GM10266 (cell line): ENCODE data around the gene SLC27A2.

Experiments used
- DNase-seq: peaks from one replicate; pipeline ENCODE4 v3.0.0; 2012; ENCODE audit errors: extremely low spot score
- CTCF ChIP-seq: IDR thresholded peaks from 2 replicates; pipeline ENCODE4 v1.5.1; 2012; ENCODE audit warnings: mild to moderate bottlenecking, low read depth; ENCODE audit not compliant: control insufficient read depth, insufficient read depth; ENCODE audit errors: missing control alignments

Gene SLC27A2

GRCh38 chr15:50267577-50267976 is 85.6 kb downstream of the SLC27A2 start:
- TF ChIP-seq CTCF = no peak
- DNase-seq = no peak

GRCh38 chr15:50275091-50275490 is 93.1 kb downstream of the SLC27A2 start:
- no peak for TF ChIP-seq CTCF
- no peak for DNase-seq

- no peak for DNase-seq
- TF ChIP-seq CTCF = no peak
Observed at GRCh38 chr15:50275908-50276307, 93.9 kb downstream of the SLC27A2 start.

- TF ChIP-seq CTCF = no peak
- no peak for DNase-seq
Observed at GRCh38 chr15:50277370-50277769, 95.4 kb downstream of the SLC27A2 start.

- no peak for DNase-seq
Observed at GRCh38 chr15:50278496-50278895, 96.5 kb downstream of the SLC27A2 start.

GRCh38 chr15:50280271-50280670 is 98.3 kb downstream of the SLC27A2 start:
- DNase-seq = no peak
- no peak for TF ChIP-seq CTCF

More at GRCh38 chr15:50278496-50278895, 96.5 kb downstream of the SLC27A2 start:
- no peak for TF ChIP-seq CTCF

- no peak for TF ChIP-seq CTCF
- DNase-seq = no peak
Observed at GRCh38 chr15:50281427-50281826, 99.4 kb downstream of the SLC27A2 start.
